HepG2 (cell line): ENCODE results near the gene SYT11. TPM values are rescaled to one million over a fixed set of nuclear protein-coding genes. Genes with fewer than 3 reads are reported as not detected.

Source experiments
- ASH2L ChIP-seq: fragments of 300-600, 200-600 bp; sonication (generic); IDR thresholded peaks from 2 replicates; pipeline ENCODE4 v1.7.0; 2017; ENCODE audit warnings: low read depth, mild to moderate bottlenecking, moderate library complexity, mixed read lengths, low read length; ENCODE audit not compliant: insufficient read length
- ATAD3A ChIP-seq: sonication (generic); formaldehyde crosslinking; IDR thresholded peaks from 2 replicates; pipeline ENCODE4 v1.4.0; 2020; ENCODE audit warnings: missing genetic modification reagents
- CCDC6 ChIP-seq: sonication (generic); formaldehyde crosslinking; IDR thresholded peaks from 2 replicates; pipeline ENCODE4 v1.8.1; 2022; ENCODE audit warnings: mild to moderate bottlenecking, missing genetic modification reagents, moderate library complexity
- GTF3A ChIP-seq: sonication (generic); formaldehyde crosslinking; conservative IDR thresholded peaks from 2 replicates; pipeline ENCODE4 v1.4.0; 2020; ENCODE audit warnings: mild to moderate bottlenecking, missing genetic modification reagents
- HNF4G ChIP-seq, 2 experiments: sonication (generic) in 1 of 2; formaldehyde crosslinking in 1 of 2; IDR thresholded peaks; 2 replicates each; pipeline versions ENCODE4 v1.4.0 to v1.6.1; 2011 to 2020; ENCODE audit warnings: borderline replicate concordance in 2 of 2, low read depth in 2 of 2, mild to moderate bottlenecking in 2 of 2, low read length in 1 of 2, missing genetic modification reagents in 1 of 2, moderate library complexity in 1 of 2
- IKZF1 ChIP-seq: fragments of 450-650 bp; IDR thresholded peaks from 2 replicates; pipeline ENCODE4 v1.7.1; 2016
- JDP2 ChIP-seq: sonication (generic); formaldehyde crosslinking; IDR thresholded peaks from 2 replicates; pipeline ENCODE4 v1.8.1; 2022; ENCODE audit warnings: missing genetic modification reagents, borderline replicate concordance
- JUND ChIP-seq: sonication (generic); formaldehyde crosslinking; IDR thresholded peaks from 2 replicates; pipeline ENCODE4 v1.8.0; 2022; ENCODE audit warnings: mild to moderate bottlenecking, missing genetic modification reagents
- KDM1A ChIP-seq: IDR thresholded peaks from 2 replicates; pipeline ENCODE4 v1.6.1; 2016; ENCODE audit warnings: missing compliant biosample characterization
- KLF6 ChIP-seq: IDR thresholded peaks from 2 replicates; pipeline ENCODE4 v1.8.0; 2016; ENCODE audit warnings: missing biosample characterization, missing genetic modification reagents
- MAFF ChIP-seq: IDR thresholded peaks from 2 replicates; pipeline ENCODE4 v1.6.1; 2011; ENCODE audit warnings: low read depth, low read length, improper control_type of control experiment
- MYPOP ChIP-seq: sonication (generic); formaldehyde crosslinking; IDR thresholded peaks from 2 replicates; pipeline ENCODE4 v1.8.1; 2023; ENCODE audit warnings: mild to moderate bottlenecking, moderate library complexity, missing genetic modification reagents
- NCOA2 ChIP-seq: sonication (generic); formaldehyde crosslinking; IDR thresholded peaks from 2 replicates; pipeline ENCODE4 v1.8.0; 2022; ENCODE audit warnings: inconsistent platforms
- NFIC ChIP-seq: IDR thresholded peaks from 2 replicates; pipeline ENCODE4 v1.6.1; 2012; ENCODE audit warnings: mild to moderate bottlenecking, low read length, inconsistent platforms
- NR1H2 ChIP-seq: sonication (generic); formaldehyde crosslinking; IDR thresholded peaks from 2 replicates; pipeline ENCODE4 v1.8.1; 2022; ENCODE audit warnings: low read depth, missing genetic modification reagents, borderline replicate concordance
- NR2C2 ChIP-seq: sonication (generic); formaldehyde crosslinking; IDR thresholded peaks from 2 replicates; pipeline ENCODE4 v1.4.0; 2020; ENCODE audit warnings: missing genetic modification reagents, mild to moderate bottlenecking, moderate library complexity, borderline replicate concordance
- PCBP2 ChIP-seq: fragments of 200-400 bp; formaldehyde crosslinking; optimal IDR thresholded peaks from 2 replicates; pipeline ENCODE3; 2018; ENCODE audit warnings: low read length, low read depth; ENCODE audit not compliant: poor library complexity, severe bottlenecking
- SIX1 ChIP-seq: sonication (generic); formaldehyde crosslinking; IDR thresholded peaks from 2 replicates; pipeline ENCODE4 v1.4.0; 2020; ENCODE audit warnings: missing genetic modification reagents, borderline replicate concordance
- SMARCC2 ChIP-seq: fragments of 450-650 bp; IDR thresholded peaks from 2 replicates; pipeline ENCODE4 v1.6.1; 2017; ENCODE audit warnings: antibody characterized with exemption, mild to moderate bottlenecking
- TEAD3 ChIP-seq: optimal IDR thresholded peaks from 2 replicates; pipeline ENCODE3; 2016; ENCODE audit warnings: borderline replicate concordance
- YEATS4 ChIP-seq: sonication (generic); formaldehyde crosslinking; IDR thresholded peaks from 2 replicates; pipeline ENCODE4 v1.4.0; 2020; ENCODE audit warnings: missing genetic modification reagents, borderline replicate concordance
- YY1 ChIP-seq: IDR thresholded peaks from 2 replicates; pipeline ENCODE4 v1.6.1; 2011; ENCODE audit warnings: low read length, low read depth, moderate library complexity, mild to moderate bottlenecking; ENCODE audit not compliant: insufficient read depth, insufficient replicate concordance
- ZBTB38 ChIP-seq: sonication (generic); formaldehyde crosslinking; IDR thresholded peaks from 2 replicates; pipeline ENCODE4 v1.5.1; 2020; ENCODE audit warnings: mild to moderate bottlenecking, missing genetic modification reagents
- ZFP41 ChIP-seq: sonication (generic); formaldehyde crosslinking; IDR thresholded peaks from 2 replicates; pipeline ENCODE4 v1.4.0; 2020; ENCODE audit warnings: mild to moderate bottlenecking, missing genetic modification reagents, borderline replicate concordance
- ZNF350 ChIP-seq: sonication (generic); formaldehyde crosslinking; IDR thresholded peaks from 2 replicates; pipeline ENCODE4 v1.4.0; 2020; ENCODE audit warnings: mild to moderate bottlenecking, low read depth, missing genetic modification reagents, borderline replicate concordance
- polyA plus RNA-seq, 8 experiments: library from polyadenylated mRNA; depleted of rRNA in 3 of 8; stranded (reverse) in 7 of 8; unstranded in 1 of 8; fragments of >200 nt; fragmentation: Illumina TruSeq in 4 of 8; extraction: Trizol in 4 of 8; gene quantifications; 2 replicates each; pipeline versions ENCODE4 v1.2.1 to v1.2.3, GENCODE V29; 2011 to 2016; ENCODE audit warnings: low read depth in 4 of 8, missing spikeins in 1 of 8, mixed read lengths in 1 of 8; ENCODE audit not compliant: insufficient read depth in 1 of 8
- total RNA-seq, 5 experiments: library from RNA; depleted of rRNA; stranded (reverse); fragments of >200 nt; fragmentation: Illumina TruSeq; extraction: Trizol; gene quantifications; 2 replicates each; pipeline ENCODE4 v1.2.3, GENCODE V29; 2016; ENCODE audit warnings: low read depth in 1 of 5
- TF ChIP-seq, protein P1 (sequence below): IDR thresholded peaks from 2 replicates; pipeline ENCODE4 v1.6.1; 2012; ENCODE audit warnings: low read depth, low read length, improper control_type of control experiment
- TF ChIP-seq, protein P2 (sequence below): sonication (generic); formaldehyde crosslinking; IDR thresholded peaks from 2 replicates; pipeline ENCODE4 v1.4.0; 2020; ENCODE audit warnings: missing genetic modification reagents, borderline replicate concordance

SYT11 gene
- total and polyA plus RNA-seq, 2 of the 13 experiments (the other 11 are each of a cell fraction or from before 2014, with no cell fraction given) = 0.22 to 0.59 TPM

DNA sequence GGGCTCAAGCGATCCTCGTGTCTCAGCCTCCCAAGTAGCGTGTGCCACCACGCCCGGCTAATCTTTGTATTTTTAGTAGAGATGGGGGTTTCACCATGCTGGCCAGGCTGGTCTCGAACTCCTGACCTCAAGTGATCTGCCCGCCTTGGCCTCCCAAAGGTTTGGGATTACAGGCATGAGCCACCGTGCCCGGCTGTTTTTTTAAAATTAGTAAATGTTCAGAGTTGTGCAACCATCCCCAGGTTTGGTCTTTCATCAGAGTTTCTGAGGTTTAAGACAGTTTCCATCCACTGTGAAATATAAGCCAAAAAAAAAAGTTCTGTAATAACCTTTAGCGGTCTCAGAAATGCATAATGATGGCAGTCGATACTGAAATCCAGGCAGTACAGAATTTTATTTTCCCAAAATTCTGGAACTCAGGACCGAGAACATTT, 550 bp upstream of the SYT11 start (continued):
- TF ChIP-seq, protein P1, sequence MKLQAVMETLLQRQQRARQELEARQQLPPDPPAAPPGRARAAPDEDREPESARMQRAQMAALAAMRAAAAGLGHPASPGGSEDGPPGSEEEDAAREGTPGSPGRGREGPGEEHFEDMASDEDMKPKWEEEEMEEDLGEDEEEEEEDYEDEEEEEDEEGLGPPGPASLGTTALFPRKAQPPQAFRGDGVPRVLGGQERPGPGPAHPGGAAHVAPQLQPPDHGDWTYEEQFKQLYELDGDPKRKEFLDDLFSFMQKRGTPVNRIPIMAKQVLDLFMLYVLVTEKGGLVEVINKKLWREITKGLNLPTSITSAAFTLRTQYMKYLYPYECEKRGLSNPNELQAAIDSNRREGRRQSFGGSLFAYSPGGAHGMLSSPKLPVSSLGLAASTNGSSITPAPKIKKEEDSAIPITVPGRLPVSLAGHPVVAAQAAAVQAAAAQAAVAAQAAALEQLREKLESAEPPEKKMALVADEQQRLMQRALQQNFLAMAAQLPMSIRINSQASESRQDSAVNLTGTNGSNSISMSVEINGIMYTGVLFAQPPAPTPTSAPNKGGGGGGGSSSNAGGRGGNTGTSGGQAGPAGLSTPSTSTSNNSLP = no peak
- TF ChIP-seq YY1 = no peak
- no peak for TF ChIP-seq PCBP2
- TF ChIP-seq NR1H2 (CRISPR knock-in tag) = no peak
- TF ChIP-seq SIX1 = no peak
- no peak for TF ChIP-seq JUND (CRISPR knock-in tag)
- no peak for TF ChIP-seq TEAD3 (CRISPR knock-in tag)
- TF ChIP-seq CCDC6 (CRISPR knock-in tag) = no peak
- TF ChIP-seq, protein P2, sequence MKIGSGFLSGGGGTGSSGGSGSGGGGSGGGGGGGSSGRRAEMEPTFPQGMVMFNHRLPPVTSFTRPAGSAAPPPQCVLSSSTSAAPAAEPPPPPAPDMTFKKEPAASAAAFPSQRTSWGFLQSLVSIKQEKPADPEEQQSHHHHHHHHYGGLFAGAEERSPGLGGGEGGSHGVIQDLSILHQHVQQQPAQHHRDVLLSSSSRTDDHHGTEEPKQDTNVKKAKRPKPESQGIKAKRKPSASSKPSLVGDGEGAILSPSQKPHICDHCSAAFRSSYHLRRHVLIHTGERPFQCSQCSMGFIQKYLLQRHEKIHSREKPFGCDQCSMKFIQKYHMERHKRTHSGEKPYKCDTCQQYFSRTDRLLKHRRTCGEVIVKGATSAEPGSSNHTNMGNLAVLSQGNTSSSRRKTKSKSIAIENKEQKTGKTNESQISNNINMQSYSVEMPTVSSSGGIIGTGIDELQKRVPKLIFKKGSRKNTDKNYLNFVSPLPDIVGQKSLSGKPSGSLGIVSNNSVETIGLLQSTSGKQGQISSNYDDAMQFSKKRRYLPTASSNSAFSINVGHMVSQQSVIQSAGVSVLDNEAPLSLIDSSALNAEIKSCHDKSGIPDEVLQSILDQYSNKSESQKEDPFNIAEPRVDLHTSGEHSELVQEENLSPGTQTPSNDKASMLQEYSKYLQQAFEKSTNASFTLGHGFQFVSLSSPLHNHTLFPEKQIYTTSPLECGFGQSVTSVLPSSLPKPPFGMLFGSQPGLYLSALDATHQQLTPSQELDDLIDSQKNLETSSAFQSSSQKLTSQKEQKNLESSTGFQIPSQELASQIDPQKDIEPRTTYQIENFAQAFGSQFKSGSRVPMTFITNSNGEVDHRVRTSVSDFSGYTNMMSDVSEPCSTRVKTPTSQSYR (CRISPR knock-in tag) = no peak
- no peak for TF ChIP-seq NR2C2 (CRISPR knock-in tag)
- no peak for TF ChIP-seq HNF4G (IDR thresholded peaks at IDR 0.05; ENCODE audit: borderline replicate concordance, low read depth, low read length)
- no peak for TF ChIP-seq HNF4G (CRISPR knock-in tag; IDR thresholded peaks at IDR 0.05; ENCODE audit: borderline replicate concordance, low read depth)
- no peak for TF ChIP-seq SMARCC2
- no peak for TF ChIP-seq YEATS4 (CRISPR knock-in tag)
- no peak for TF ChIP-seq JDP2 (CRISPR knock-in tag)
- no peak for TF ChIP-seq ATAD3A (CRISPR knock-in tag)
- 0 out of 2 replicates have a peak, but pooled peaks have one; percentile 34 for TF ChIP-seq MYPOP (CRISPR knock-in tag)
- no peak for TF ChIP-seq ZBTB38 (CRISPR knock-in tag)
- TF ChIP-seq KLF6 = no peak
- TF ChIP-seq NCOA2 (CRISPR knock-in tag) = no peak
- TF ChIP-seq ZFP41 (CRISPR knock-in tag) = no peak
- TF ChIP-seq MAFF = no peak
- no peak for TF ChIP-seq GTF3A (CRISPR knock-in tag)
- TF ChIP-seq IKZF1 = no peak
- peak; percentile 25; the same call in 1 of the 2 replicates for TF ChIP-seq ZNF350 (CRISPR knock-in tag)
- peak; percentile 55 for TF ChIP-seq ASH2L
- TF ChIP-seq NFIC = 0 out of 2 replicates have a peak, but pooled peaks have one; percentile 38
- TF ChIP-seq KDM1A = peak; percentile 12; the same call in 1 of the 2 replicates
